ENCODE results near the gene THYN1.

The THYN1 gene

DNA sequence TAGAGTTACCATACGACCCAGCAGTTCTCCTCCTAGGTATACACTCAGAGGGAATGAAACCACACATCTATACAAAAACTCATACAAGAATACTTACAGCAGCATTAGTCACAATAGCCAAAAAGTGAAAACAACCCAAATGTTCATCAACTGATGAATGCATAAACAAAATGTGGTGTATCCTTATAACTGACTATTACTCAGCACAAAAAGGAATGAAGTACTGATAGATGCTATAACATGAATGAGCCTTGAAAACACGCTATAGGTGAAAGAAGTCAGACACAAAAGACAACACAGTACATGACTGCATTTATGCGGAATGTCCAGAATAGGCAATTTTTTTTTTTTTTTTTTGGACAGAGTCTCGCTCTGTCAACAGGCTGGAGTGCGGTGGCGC, 52.5 kb downstream of the THYN1 start:
- H3K4me3 ChIP-seq (ENCODE audit: low read length): no peak overlapping the region
- TF ChIP-seq, protein P1, sequence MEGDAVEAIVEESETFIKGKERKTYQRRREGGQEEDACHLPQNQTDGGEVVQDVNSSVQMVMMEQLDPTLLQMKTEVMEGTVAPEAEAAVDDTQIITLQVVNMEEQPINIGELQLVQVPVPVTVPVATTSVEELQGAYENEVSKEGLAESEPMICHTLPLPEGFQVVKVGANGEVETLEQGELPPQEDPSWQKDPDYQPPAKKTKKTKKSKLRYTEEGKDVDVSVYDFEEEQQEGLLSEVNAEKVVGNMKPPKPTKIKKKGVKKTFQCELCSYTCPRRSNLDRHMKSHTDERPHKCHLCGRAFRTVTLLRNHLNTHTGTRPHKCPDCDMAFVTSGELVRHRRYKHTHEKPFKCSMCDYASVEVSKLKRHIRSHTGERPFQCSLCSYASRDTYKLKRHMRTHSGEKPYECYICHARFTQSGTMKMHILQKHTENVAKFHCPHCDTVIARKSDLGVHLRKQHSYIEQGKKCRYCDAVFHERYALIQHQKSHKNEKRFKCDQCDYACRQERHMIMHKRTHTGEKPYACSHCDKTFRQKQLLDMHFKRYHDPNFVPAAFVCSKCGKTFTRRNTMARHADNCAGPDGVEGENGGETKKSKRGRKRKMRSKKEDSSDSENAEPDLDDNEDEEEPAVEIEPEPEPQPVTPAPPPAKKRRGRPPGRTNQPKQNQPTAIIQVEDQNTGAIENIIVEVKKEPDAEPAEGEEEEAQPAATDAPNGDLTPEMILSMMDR (IDR thresholded peaks at IDR 0.05; ENCODE audit: insufficient read depth, low read depth, low read length, missing control alignments): no peak
- no peak for DNase-seq (ENCODE audit: low read depth)

DNA sequence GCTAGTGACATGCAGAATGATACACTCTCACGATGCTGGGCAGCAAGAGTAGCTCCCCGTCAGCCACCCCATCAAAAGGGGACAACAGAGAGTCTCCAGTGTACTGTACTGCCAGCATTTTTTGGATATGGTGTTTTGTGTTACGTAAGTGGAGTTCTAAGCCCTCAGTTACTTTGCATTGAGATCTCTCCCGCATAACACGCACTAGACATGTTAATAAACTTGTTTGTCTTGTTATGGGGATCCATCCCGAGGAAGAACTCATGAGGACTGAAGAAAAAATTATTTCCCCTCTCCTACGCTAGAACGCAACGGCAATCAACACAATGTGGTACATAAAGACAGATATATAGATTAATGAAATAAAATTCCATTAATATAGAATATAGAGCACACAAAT, 53.6 kb downstream of the THYN1 start:
- TF ChIP-seq, protein P1 (IDR thresholded peaks at IDR 0.05; ENCODE audit: insufficient read depth, low read depth, low read length, missing control alignments): no peak
- DNase-seq (ENCODE audit: low read depth): no peak
- no peak overlapping the region for H3K4me3 ChIP-seq (ENCODE audit: low read length)

Data from epithelial cell of esophagus (primary cell).